Measurements from ENCODE around the gene NDUFB2. TPM values are rescaled to one million over a fixed set of nuclear protein-coding genes. Genes with fewer than 3 reads are reported as not detected.

Gene NDUFB2
- 704 and 745 TPM in 2 replicates for polyA plus RNA-seq
- polyA minus RNA-seq = 75.0 and 126 TPM in 2 replicates

- Histone ChIP-seq H4K20me1 (ENCODE audit: insufficient read depth) (no peaks in the 10 kb centered on the region), H3K27me3 (ENCODE audit: insufficient read depth, low read depth, low read length) (no peaks in the 10 kb centered on the region)
These were observed at the start of gene NDUFB2 for GRCh38 chr7:140696680-140697446. Gene NDUFB2 (plus strand): TSS chr7:140696708. CDS start chr7:140696745, 37 bp downstream.

More at GRCh38 chr7:140696680-140697446, at the start of gene NDUFB2:
- H3K4me2 ChIP-seq (ENCODE audit: low read length) = peak within 1 kb of the TSS; percentile 82
- H3K36me3 ChIP-seq (ENCODE audit: insufficient read depth, low read length) = no peaks in the 10 kb centered on the region
- peaks cover 22% of the 10 kb centered on the region for H3K79me2 ChIP-seq (replicated peaks; ENCODE audit: insufficient read depth, low read length)
- H3K9me3 ChIP-seq (ENCODE audit: low read length) = no peaks in the 10 kb centered on the region
- no peaks in the 10 kb centered on the region for H3F3A ChIP-seq (ENCODE audit: insufficient read depth, low read length, poor library complexity, severe bottlenecking)
- peak within 1 kb of the TSS; percentile 90 for H3K9ac ChIP-seq (ENCODE audit: low read length)
- peak; percentile 96 for TF ChIP-seq POLR2AphosphoS5 (IDR thresholded peaks at IDR 0.05)
- TF ChIP-seq REST (IDR thresholded peaks at IDR 0.05; ENCODE audit: borderline replicate concordance) = no peak
- no peak for TF ChIP-seq TAF1 (IDR thresholded peaks at IDR 0.05; ENCODE audit: low read depth)
- no peak for TF ChIP-seq EZH2 (IDR thresholded peaks at IDR 0.05; ENCODE audit: borderline replicate concordance, insufficient read depth, low read length, poor library complexity, severe bottlenecking)
- peak; percentile 8 for TF ChIP-seq CTCF (IDR thresholded peaks at IDR 0.05; ENCODE audit: poor library complexity, severe bottlenecking)
- TF ChIP-seq SMC3 (conservative IDR thresholded peaks at IDR 0.05; ENCODE audit: poor library complexity) = no peak
- TF ChIP-seq RAD21 (conservative IDR thresholded peaks at IDR 0.05) = no peak
- peak; percentile 49 for TF ChIP-seq EP300 (conservative IDR thresholded peaks at IDR 0.05; ENCODE audit: poor library complexity, severe bottlenecking)
- peak; percentile 97 for TF ChIP-seq MXI1 (conservative IDR thresholded peaks at IDR 0.05; ENCODE audit: poor library complexity, severe bottlenecking)
- H3K27ac ChIP-seq (ENCODE audit: low read length) = peak within 1 kb of the TSS; percentile 92
- peak within 1 kb of the TSS; percentile 58 for H2AFZ ChIP-seq (ENCODE audit: low read depth, low read length)
- H3K4me3 ChIP-seq (ENCODE audit: low read length) = peak within 1 kb of the TSS; percentile 89
- H3K9me2 ChIP-seq (ENCODE audit: insufficient read depth, low read length) = no peaks in the 10 kb centered on the region

All from neural cell (in vitro differentiated cells).